ENCODE data around the gene AMFR. TPM values are rescaled to one million over a fixed set of nuclear protein-coding genes. Genes with fewer than 3 reads are reported as not detected.

Gene AMFR
- polyA plus RNA-seq, 3 donors = 28.3 to 68.1 (median 48.9) TPM

- WGBS (ENCODE audit: insufficient coverage) = 97% methylated on average over 7 of the region's 17 CpGs
- no peak overlapping the region for H3K27ac Mint-ChIP-seq
Measured at GRCh38 chr16:56362706-56363105, 62.6 kb downstream of the AMFR start.

DNA sequence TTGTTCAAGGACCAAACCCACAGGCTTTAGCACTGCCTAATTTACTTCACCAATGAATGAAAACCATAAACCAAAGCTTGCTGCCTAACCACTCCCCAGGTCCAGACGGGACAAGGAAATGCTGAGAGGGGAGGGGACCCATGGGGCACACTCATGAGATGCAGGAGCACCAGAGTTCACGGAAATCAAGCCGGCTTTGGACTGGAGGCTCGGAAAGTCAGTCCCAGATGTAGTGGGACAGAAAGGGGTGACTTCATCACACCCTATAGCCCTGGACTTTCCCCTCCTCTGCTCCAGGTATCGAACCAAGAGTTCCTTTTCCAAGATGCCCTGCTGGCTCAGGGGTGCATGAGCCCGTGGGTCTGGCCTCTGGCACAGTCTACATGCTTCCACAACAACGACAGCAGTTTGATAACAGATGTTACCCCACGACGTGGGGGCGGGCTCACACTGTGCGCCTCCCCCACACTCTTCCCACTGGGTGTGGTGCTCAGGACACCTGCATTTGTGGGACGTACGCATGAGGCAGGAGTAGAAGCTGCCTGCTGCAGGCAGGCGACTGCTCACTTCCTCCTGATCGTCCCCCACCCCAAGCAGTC is 63.2 kb downstream of the AMFR start:
- intact Hi-C loops (cut with micrococcal nuclease) = no loop called here
- H2AFZ ChIP-seq (ENCODE audit: insufficient read depth, low read depth, low read length, poor library complexity, severe bottlenecking) = no peak overlapping the region
- peaks cover 54 to 71% of the 10 kb centered on the region in 2 donors for H3K36me3 ChIP-seq (replicated peaks in 1 of 2; ENCODE audit: control insufficient read depth in 1 of 2, insufficient read depth in 2 of 2, low read length in 2 of 2)
- no peak overlapping the region for H3K27ac ChIP-seq (ENCODE audit: low read depth in 1 of 2, low read length in 2 of 2)
- H4K20me1 ChIP-seq (ENCODE audit: insufficient read depth, low read length) = no peaks in the 10 kb centered on the region
- H3K4me3 ChIP-seq (replicated peaks in 1 of 3; ENCODE audit: low read depth in 2 of 3, low read length in 3 of 3) = no peak overlapping the region
- Mint-ChIP-seq H3K27ac (peak overlapping the region in 2 of 7 donors; percentile 2 to 62), H3K4me1 (peaks cover 19% of the 10 kb centered on the region), H3K4me3 (no peak overlapping the region), H3K27me3 (ENCODE audit: low read depth in 3 of 3) (peaks cover 0 to 2% (median 0%) of the 10 kb centered on the region in 3 donors), H3K36me3 (peaks cover 58 to 68% of the 10 kb centered on the region in 2 donors), H3K9me3 (no peaks in the 10 kb centered on the region)
- H3K4me1 ChIP-seq (ENCODE audit: control insufficient read depth in 1 of 2, insufficient read depth in 2 of 2, low read length in 2 of 2) = peaks cover 11 to 12% of the 10 kb centered on the region in 2 donors
- TF ChIP-seq CTCF (IDR thresholded peaks at IDR 0.05) = no peak
- H3K9ac ChIP-seq (ENCODE audit: insufficient read depth, low read length, poor library complexity, severe bottlenecking) = no peak overlapping the region
- 93% methylated on average over 4 of the region's 15 CpGs for WGBS (ENCODE audit: insufficient coverage)
- H3K4me2 ChIP-seq (replicated peaks; ENCODE audit: extremely low read depth, low read length, poor library complexity, severe bottlenecking) = no peak overlapping the region
- H3K79me2 ChIP-seq (ENCODE audit: insufficient read depth, low read length) = no peaks in the 10 kb centered on the region
- no peaks in the 10 kb centered on the region for H3K27me3 ChIP-seq (ENCODE audit: control insufficient read depth in 2 of 2, insufficient read depth in 2 of 2, low read length in 2 of 2)
- no peak for DNase-seq
- no peaks in the 10 kb centered on the region for H3K9me3 ChIP-seq (replicated peaks in 1 of 2; ENCODE audit: control insufficient read depth in 1 of 2, insufficient read depth in 1 of 2, low read length in 2 of 2)

More at GRCh38 chr16:56362706-56363105, 62.6 kb downstream of the AMFR start:
- no peak for DNase-seq
- intact Hi-C loops (cut with micrococcal nuclease) = no loop called here
- Mint-ChIP-seq H3K27me3 (ENCODE audit: low read depth in 3 of 3) (peaks cover 0 to 2% (median 0%) of the 10 kb centered on the region in 3 donors), H3K4me3 (no peak overlapping the region), H3K4me1 (peaks cover 14% of the 10 kb centered on the region), H3K9me3 (no peaks in the 10 kb centered on the region), H3K36me3 (peaks cover 63 to 73% of the 10 kb centered on the region in 2 donors)
- TF ChIP-seq CTCF (IDR thresholded peaks at IDR 0.05) = no peak
- Histone ChIP-seq H3K9ac (ENCODE audit: insufficient read depth, low read length, poor library complexity, severe bottlenecking) (no peak overlapping the region), H3K79me2 (ENCODE audit: insufficient read depth, low read length) (no peaks in the 10 kb centered on the region), H3K4me1 (ENCODE audit: control insufficient read depth in 1 of 2, insufficient read depth in 2 of 2, low read length in 2 of 2) (peaks cover 5 to 7% of the 10 kb centered on the region in 2 donors), H3K36me3 (replicated peaks in 1 of 2; ENCODE audit: control insufficient read depth in 1 of 2, insufficient read depth in 2 of 2, low read length in 2 of 2) (peaks cover 60 to 77% of the 10 kb centered on the region in 2 donors), H2AFZ (ENCODE audit: insufficient read depth, low read depth, low read length, poor library complexity, severe bottlenecking) (no peak overlapping the region), H3K4me2 (replicated peaks; ENCODE audit: extremely low read depth, low read length, poor library complexity, severe bottlenecking) (no peak overlapping the region), H4K20me1 (ENCODE audit: insufficient read depth, low read length) (no peaks in the 10 kb centered on the region), H3K4me3 (replicated peaks in 1 of 3; ENCODE audit: low read depth in 2 of 3, low read length in 3 of 3) (no peak overlapping the region), H3K27ac (ENCODE audit: low read depth in 1 of 2, low read length in 2 of 2) (no peak overlapping the region), H3K9me3 (replicated peaks in 1 of 2; ENCODE audit: control insufficient read depth in 1 of 2, insufficient read depth in 1 of 2, low read length in 2 of 2) (no peaks in the 10 kb centered on the region), H3K27me3 (ENCODE audit: control insufficient read depth in 2 of 2, insufficient read depth in 2 of 2, low read length in 2 of 2) (no peaks in the 10 kb centered on the region)
